ENCODE data around the gene CYTH1.
"Not testable (repeated sequence)": the region's sequence is repeated elsewhere in the genome, so short reads cannot be mapped to it uniquely, and the experiment has no call there.

CYTH1 gene

DNA sequence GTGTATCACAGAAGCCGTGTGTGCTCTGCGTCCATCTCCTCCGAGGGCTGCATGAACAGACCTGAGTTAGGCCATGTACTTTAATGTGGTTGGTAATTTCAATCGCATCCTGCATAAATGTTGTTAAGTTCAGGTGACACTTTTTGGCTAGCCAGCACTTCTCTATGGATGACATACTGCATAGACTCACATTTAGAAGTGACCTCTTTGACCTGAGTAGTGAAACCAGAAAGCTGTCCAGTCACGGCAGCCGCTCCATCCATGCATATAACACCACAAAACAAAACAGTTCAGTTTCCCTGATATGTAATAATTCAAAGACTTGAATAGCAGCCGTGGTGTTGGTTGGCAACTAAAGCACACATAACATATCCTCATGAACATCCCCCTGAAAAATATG lies 94.1 kb downstream of the CYTH1 start:
- no peak for DNase-seq (ENCODE audit: low read depth)

DNA sequence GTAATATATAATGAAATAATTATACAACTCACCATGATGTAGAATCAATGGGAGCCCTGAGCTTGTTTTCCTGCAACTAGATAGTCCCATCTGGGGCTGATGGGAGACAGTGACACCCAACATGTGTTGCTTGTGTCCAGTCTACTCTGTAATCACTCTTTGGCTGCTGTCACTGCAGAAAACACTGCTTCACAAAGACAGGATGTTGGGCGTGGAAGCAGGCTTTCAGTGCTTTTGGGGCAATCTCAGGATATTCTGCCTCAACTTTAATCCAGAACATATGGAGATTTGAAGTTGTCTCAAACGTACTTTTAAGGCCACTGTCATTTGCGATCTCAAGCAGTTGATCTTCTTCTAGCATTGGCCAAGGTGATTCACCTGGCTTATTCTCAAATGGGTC lies 94.9 kb downstream of the CYTH1 start:
- no peak for DNase-seq (ENCODE audit: low read depth)

DNA sequence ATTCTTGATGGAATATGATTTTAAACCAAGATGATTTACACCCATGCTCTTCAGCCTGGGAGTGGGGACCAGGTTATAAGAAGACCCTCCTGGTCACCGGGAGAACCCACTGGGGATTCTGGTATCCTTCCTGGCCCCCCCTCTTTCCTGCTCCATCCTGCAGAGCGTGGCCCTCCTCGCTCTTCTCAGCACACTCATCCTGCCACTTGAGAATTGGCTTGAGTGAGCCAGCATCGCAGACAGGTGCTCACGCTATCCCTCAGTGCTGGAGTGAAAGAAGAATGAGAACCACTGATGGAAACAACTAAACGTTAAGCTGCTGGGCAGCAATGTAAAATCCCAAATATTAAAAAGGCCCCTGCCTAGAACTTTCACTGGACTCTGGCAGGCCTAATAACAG lies 98.0 kb downstream of the CYTH1 start:
- no peak for DNase-seq (ENCODE audit: low read depth)

DNA sequence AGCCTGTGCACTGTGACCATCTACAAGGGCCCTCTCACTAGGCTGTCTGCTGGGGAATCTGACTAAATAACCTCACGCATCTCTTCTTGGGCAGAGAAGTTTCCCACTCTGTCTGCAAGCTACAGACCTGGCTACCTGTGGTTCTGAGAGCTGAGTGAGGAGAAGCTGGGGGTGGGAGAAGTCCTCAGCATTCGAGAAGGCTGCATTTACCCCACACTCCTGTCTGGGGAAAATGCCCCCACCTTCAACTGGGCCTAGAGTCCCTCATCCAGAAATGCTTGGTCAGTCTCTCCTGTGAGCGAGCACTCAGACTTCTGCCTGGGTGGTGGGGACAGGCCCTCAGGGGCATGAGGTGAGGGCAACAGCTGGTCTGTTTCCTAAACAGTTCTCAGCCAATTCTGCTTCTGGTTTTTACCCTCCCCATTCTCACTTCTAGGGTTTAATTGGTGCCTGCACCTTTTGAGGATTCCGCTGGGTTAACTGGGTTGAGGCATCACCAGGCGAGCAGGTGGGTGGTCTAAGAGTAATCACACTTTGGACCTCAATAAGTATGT lies 98.6 kb downstream of the CYTH1 start:
- no peak for DNase-seq (ENCODE audit: low read depth)

DNA sequence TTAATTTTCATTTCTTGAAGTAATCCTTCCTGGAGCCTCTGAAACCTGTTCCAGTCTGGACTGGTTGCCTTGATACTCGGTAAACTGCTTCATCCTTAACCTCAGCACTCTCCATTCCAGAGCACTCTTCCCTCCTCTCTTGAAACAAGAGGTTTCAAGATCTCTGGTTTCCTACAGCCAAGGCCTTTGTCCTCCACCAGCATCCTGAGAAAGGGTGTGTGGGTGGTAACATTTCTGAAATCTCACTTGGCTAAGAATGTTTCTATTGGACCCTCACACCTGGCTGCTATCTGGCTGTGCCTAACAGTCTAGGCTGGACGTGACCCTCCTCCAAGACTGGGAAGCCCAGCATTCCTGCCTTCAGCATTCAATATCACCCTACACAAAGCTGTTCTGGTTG lies 99.7 kb downstream of the CYTH1 start:
- DNase-seq (ENCODE audit: low read depth) = no peak

DNA sequence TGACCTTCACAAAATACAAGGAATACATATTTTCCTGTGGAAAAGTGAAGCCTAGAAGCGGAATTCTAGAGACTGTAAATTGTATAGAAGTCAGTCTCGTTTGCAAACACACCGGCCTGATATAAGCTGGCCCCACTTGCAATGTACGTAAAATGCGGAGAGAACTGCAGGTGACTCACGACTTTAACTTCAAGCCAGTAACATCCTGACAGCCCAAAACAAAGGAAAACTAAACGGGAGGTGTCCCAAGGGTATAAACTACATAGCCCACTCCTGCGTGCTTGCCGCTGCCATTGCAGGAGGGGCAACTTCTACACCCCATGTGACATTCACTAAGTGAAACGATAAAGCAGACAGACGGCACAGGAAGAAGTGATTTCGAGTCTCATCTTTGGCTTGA lies 101.6 kb downstream of the CYTH1 start:
- DNase-seq (ENCODE audit: low read depth) = no peak

DNA sequence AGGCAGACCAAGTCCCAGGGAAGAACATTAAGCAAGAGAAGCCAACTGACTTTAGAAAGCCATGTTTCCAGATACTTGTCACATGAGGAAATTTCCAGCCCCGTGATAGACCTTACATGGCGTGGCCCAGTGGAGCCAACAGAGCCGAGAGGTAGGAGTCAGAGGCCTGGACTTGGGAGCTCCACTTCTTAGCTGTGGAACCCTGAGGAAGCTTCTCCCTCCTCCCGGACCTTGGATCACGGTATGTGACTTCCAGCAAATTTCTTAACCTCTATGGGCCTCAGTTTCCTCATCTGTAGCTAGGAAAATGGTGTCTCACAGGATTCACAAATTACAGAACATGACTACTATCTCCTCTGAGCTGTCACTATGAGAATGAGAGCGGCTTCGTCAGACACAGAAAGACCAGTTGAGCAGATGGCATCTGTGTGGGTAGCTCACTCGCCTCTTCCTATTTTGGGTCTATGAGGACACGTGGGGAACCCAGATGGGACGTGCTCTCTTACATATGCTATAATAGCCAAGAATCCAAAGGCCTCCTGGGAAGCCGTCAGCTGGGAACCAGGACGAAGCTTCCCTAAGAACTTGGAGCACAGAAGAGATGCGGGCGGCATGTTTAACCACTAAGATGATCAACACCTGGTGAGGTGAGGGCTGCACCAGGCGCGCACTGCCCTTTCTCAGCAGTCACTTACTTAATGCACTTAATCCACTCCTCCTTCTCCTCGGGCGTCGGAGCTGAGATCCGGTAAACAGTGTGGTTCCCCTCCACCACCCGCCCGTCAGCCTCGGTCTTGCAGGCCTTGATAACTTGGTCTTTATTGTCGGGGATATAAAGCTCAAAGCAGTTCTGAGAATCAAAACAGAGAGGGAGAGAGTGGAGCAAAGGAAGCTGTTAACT lies 102.3 kb downstream of the CYTH1 start:
- DNase-seq (ENCODE audit: low read depth) = no peak

DNA sequence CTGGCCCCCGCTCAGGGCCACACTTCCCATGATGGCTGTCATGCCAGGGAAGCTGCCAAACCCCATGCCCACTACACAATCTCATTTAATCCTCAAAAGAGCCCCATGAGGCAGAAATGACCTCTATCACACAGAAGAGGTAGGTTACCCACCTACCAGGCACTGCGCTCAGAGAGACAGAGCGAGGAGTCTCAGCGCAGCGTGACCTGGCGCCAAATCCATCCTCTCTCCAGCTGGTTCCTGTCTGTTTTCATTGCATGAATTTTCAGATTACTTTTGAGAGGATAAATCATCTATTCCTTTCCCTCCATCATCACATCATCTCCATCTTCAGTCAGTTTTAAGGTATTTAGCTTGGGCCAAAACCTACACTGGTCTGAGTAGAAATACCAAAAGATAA lies 103.4 kb downstream of the CYTH1 start:
- DNase-seq (ENCODE audit: low read depth) = no peak

DNA sequence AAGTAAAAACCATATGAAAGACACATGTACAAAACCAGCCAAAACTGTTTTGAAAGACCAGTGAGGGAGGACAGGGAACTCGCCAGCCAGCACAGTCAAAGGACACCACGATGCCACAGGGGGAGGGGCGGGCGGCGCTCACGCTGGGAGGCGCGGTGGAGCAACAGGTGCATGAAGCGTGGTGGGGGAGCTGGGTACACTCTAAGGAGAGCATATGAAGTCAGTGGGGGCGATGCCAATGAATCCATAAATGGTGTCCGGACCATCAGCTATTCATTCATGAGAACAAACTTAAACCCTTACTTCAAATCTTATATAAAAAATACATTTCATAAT lies 103.9 kb downstream of the CYTH1 start:
- DNase-seq (ENCODE audit: low read depth) = no peak

DNA sequence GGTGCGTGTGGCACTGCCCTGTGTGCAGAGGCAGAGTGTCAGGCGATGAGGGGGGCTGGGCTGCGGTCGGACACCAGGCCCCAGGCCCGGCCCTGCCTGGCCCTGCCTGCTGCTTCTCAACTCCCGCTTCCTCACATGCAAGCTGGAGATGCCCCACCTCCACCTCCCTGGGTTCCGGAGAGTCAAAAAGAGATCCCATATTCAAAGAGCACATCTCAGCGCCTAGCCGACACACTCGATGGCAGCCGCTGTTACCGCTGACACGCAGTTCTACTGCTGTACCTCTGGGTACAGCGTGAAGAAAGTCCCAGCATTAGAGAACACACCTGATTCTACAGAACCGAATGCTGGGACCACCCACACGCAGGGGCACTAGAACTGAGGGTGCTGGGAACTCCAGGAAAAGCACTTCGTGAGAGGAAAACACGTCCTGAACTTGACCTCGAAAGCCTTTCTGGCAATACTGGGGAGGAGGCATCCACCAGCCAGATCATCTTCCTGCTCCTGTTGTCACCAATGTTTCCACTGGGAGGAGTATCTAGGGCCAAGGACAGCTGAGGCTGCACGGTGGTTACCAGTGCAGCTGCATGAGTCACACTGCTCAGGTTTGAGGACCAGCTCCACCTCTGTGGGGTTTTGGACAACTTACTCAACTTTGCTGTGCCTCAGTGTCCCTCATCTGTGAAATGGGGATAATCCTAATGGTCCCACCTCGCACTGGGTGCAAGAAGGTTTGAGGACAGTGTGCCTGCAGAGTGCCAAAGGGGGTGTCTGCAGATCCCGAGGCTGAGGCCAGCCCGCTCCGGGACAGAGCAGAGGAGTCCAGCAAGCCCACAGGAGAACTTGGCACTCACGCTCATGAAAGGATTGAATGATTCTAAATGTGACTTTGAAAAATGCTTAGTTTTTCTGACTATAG lies 104.5 kb downstream of the CYTH1 start:
- DNase-seq (ENCODE audit: low read depth) = no peak

DNA sequence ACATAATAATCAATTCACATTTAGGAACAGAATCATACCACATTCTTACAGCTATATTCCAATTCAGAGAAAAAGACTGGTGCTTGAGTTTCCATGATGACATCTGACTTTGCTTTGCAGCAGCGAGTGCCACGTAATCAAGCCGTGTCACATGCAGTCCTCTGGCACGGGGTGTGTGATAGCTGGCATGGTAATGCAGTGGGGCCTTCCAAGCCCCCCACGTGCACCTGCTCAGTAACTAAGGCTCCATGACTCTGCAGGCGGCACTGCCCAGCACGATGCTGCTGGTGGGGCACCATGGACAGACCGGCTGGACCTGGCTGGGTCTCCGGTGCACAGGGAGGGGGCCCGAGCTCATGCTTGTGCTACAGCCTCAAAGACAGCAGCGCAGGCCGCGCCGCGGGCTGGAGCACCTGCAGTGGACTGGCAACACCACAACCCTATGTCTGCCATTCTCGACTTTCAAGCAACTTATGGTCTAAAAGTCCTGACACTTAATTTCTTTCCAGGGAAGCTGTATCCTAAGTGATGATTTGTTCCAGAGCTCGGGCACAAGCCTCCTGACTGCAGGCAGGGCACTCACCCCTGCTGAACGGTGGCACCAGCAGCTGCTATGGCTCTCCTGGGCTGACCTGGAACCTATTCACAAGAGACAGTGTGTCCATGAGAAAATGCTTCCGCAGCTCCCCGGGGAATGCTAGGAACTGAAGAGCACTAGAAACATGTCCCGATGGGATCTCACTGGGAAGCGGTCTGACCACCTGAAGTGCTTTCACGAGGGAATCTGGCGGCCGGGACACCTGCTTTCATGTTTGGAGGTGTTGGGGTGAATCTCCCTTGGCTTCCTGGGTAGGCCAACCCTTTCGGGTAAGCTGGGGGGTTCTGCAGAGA lies 105.4 kb downstream of the CYTH1 start:
- DNase-seq (ENCODE audit: low read depth) = no peak

DNA sequence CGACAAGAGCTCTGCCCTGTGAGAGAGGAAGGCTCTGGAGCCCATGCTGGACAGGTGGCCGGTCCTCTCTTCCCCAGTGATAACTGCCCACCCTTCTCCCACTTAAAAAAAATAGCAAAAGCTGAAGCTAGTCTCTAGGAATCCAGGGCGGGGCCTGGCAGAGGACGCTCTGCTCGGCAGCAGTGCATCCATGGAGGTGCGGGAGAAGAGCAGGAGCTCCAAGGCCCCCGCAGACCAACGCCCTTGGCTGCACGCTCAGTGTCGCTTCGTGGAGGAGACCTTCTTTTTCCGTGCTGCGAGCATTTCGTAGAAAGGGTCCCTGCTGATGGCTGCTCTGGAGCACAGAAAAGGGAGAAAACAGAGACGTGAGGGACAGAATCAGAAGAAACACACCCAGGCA lies 106.2 kb downstream of the CYTH1 start:
- DNase-seq (ENCODE audit: low read depth) = no peak

DNA sequence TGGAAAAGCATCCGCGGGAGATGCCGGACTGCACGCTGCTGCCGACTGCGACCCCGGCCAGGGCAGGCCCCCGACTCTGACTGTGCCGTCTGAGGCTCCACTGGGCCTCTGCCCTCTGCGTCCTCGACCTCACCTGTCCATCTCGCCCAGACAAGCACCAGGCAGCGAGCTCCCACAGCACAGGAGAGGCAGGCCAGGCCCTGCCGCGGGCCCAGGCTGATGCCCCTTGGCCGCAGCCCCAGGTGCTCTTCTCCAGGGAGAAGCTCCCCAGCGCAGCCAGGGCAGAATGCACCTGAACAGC lies 106.8 kb downstream of the CYTH1 start:
- no peak for DNase-seq (ENCODE audit: low read depth)

DNA sequence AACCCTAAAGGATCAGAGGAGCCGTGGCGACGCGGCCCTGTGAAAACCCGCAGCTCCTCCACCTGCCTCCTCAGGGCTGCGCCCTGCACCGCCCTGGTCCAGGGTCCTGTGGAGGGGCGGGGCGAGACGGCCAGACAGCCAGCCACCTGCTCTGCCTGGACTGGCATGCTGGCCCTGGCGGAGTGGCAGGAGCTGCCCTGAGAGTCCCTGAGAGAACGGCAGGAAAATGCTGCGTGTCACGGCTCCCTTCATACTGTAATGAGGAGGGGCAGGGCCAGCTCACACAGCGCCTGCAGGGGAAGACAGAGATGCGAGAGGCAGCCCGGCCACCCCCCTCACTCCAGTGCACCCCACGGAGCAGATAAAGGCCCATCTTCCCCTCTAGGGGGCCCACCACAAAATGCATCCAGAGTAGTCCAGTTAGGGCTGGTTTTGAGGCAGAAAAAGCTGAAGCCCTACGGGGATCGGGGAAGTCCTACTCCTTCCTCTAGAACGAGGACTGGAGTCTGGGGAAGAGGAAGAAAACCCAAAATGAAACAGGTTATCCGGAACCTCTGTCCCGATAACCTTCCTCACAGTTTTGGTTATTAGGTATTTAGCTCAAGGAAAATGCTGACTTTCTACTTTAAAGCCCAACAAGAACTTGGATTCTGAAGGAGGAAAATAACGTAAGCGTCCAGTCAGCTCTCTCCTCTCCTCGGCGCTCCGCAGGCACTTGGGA lies 107.3 kb downstream of the CYTH1 start:
- DNase-seq (ENCODE audit: low read depth) = no peak

DNA sequence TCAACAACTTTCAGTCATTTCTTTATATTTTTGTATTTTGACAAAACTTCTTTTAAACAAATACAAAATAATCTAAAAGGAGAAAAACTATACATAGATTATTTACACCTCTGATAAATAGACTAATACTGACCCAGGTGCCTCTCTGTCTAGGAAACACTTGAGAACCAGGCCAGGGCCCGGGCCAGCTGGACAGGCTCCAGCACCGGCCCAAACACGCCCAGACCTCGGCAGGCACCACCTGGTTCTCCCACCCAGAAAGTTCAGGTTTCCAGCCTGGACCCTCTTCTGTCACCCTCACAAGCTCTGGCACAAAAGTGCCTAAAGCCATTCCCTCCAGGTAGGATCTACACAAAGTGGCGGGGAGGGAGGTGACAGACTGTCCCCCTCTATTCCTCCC lies 107.9 kb downstream of the CYTH1 start:
- DNase-seq (ENCODE audit: low read depth) = no peak

DNA sequence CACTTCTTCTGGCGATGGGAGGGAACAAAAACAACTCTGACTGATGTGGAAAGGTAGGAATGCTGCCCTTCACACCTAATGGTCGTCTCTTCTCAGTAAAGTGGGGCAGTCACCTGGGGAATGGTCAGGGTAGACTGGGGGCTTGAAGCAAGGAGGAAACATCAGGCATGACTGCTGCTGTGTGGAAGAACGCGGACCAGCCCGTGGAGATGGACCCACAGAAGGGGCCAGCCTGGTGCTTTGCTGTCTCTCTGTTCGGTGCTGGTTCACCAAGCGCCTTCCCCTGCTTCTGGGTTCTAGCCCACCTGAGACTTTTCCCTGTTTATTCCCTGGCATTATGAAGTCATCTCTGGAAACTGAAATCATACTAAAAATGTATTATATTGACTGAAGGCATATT lies 108.7 kb downstream of the CYTH1 start:
- DNase-seq (ENCODE audit: low read depth) = no peak

DNA sequence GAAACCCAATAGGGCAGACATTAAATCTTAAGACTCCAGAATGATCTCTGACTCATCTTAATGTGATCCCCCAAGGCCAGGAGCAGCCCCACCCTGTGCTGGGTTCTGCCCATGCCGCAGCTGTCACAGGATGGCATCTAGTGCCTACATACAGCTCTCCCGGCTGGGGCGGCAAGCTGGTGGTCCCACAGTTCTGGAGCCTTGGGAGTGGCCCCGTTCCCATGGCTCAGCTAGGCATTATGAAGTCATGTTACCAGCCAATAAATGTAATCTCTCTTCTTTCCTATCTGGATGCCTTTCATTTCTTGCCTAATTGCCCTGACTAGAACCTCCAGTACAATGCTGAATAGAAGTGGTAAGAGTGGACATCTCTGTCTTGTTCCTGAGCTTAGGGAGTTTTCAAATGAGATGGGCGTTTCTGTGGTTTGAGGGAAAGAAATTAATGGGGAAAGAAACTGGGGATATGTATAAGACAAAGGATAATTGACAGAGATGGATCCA lies 109.2 kb downstream of the CYTH1 start:
- no peak for DNase-seq (ENCODE audit: low read depth)

DNA sequence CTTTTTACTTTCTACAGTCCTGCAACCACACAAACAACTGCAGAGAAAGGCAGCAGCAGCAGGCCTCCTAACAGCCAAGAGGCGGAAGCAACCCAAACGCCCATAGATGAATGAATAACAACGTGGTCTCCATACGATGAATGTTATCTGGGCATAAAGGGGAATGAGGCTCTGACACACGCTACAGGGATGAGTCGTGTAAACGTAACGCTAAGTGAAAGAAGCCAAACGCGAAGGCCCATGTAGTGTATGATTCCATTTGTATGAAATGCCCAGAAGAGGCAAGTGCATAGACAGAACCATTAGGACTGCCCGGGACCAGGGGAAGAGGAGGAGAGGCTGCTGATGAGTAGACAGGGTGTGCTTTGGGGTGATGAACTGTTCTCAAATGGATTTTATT lies 110.1 kb downstream of the CYTH1 start:
- no peak for DNase-seq (ENCODE audit: low read depth)

DNA sequence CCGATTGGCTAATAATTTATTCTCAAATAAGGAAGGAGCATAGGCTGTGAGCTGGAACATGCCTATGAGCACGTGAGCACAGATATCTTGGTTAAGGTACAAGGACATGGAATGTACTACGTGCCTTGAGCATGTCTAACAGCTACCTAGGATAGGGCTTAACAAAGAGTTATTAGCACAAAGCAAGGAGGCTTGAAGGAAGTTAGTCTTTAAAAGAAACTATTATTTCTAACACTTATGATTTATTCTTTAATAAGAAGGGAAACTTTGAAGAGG lies 110.4 kb downstream of the CYTH1 start:
- not testable (repeated sequence) for DNase-seq (ENCODE audit: low read depth)

DNA sequence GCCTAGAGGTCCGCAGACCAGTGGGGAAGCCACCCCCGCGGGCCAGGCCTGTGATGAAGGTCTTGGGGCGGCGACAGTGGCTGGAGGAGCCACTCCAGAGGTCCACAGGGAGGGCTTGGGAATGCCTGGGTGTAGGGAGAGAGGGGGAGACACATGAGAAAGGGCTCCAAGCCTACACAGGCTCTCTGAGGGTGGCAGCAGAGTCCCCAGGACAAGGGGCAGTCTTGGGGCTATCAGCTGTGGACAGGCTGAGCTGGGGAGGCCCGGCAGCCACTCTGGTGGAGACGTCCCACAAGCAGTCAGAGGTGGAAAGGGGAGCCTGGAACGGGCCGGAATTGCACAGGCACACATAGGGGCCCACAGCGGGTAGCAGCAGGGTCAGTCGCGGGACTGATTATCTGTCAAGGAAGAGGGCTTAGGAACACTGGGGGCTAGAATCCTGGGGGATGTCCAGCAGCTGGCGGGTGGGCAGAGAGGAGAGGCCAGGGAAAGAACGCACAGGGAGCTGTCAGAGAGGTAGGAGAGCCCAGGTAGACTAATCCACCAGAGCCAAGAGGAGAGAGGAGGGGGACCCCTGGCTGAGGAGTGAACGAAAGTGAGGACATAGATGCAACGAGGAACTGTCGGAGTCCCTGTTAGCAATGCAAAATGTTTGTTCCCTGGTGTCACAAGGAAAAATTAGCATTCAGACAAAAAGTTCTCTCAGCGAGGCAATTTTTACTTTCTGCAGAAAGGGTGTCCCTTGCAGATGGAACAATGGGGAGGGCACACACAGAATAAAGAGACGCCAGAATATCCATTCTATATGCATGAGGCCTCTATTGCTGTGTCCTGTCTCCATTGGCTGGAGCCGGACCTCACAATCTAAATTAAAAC lies 111.0 kb downstream of the CYTH1 start:
- DNase-seq (ENCODE audit: low read depth) = no peak

Measured in stimulated activated CD4-positive, alpha-beta T cell treated with anti-CD3 and anti-CD28 coated beads, Interleukin-2, amount 100 ng/mL, for 4 hours (primary cell).